Transverse colon (tissue), 4 donors: Measurements from ENCODE around the gene COL20A1. TPM values are rescaled to one million over a fixed set of nuclear protein-coding genes. Genes with fewer than 3 reads are reported as not detected.

Experiments
- DNase-seq: peaks from one replicate; pipeline ENCODE4 v3.0.0-alpha.2; 2019
- H3K27ac ChIP-seq, 4 donors: fragments of 200-600 bp; sonication (generic); 2 replicates each; pipeline ENCODE4 v1.5.1; 2016 to 2018; ENCODE audit warnings: inconsistent platforms in 4 of 4
- H3K27me3 ChIP-seq: fragments of 200-600 bp; sonication (generic); 2 replicates; pipeline ENCODE4 v1.5.1; 2017; ENCODE audit warnings: inconsistent platforms
- H3K36me3 ChIP-seq, 4 donors: fragments of 200-600 bp; sonication (generic); 2 replicates each; pipeline ENCODE4 v1.5.1; 2017 to 2019; ENCODE audit warnings: inconsistent platforms in 4 of 4
- H3K4me1 ChIP-seq, 4 donors: fragments of 200-600 bp; sonication (generic); 2 replicates each; pipeline ENCODE4 v1.5.1; 2017 to 2020; ENCODE audit warnings: inconsistent platforms in 4 of 4
- H3K4me3 ChIP-seq, 4 donors: fragments of 200-600 bp; sonication (generic); 1 replicate in 1 of 4; 2 replicates in 3 of 4; pipeline versions ENCODE4 v1.5.1 to v1.6.1; 2017 to 2019; ENCODE audit warnings: inconsistent platforms in 4 of 4
- H3K9me3 ChIP-seq, 2 donors: fragments of 200-600 bp; sonication (generic); 2 replicates each; pipeline ENCODE4 v1.5.1; 2017 to 2019; ENCODE audit warnings: inconsistent platforms in 2 of 2
- EP300 ChIP-seq: sonication (generic); formaldehyde crosslinking; IDR thresholded peaks from one replicate; pipeline ENCODE4 v1.6.1; 2017; ENCODE audit warnings: antibody characterized with exemption, low read depth
- POLR2A ChIP-seq: fragments of 450-650 bp; IDR thresholded peaks from one replicate; pipeline ENCODE4 v1.6.1; 2016; ENCODE audit warnings: antibody characterized with exemption, mild to moderate bottlenecking, moderate library complexity
- POLR2AphosphoS5 ChIP-seq, 3 donors: sonication (generic); formaldehyde crosslinking; IDR thresholded peaks; one replicate each; pipeline ENCODE4 v1.6.1; 2016; ENCODE audit warnings: antibody characterized with exemption in 3 of 3
- WGBS, 2 donors: methylation state at CpG; one replicate each; pipeline ENCODE4 v1.1.5; 2018; ENCODE audit warnings: low coverage in 1 of 2; 5-methylcytosine and 5-hydroxymethylcytosine counted together
- in situ Hi-C, 4 donors: fragments of 200-750 bp; cut with MboI; loops; one replicate each; pipeline versions ENCODE4 v1.15.0 to v1.15.1; 2017; ENCODE audit warnings: low sequenced_read_pairs in 3 of 4, low pct_ligation_motif_present in 1 of 4, low pct_unique_long_range_greater_than_20kb in 1 of 4
- intact Hi-C: fragments of 100-400 bp; cut with DNase I; formaldehyde crosslinking; loops from one replicate; pipeline ENCODE4 v1.15.1; 2023; ENCODE audit warnings: low total_unique reads
- total RNA-seq, 4 donors: library from RNA; depleted of rRNA; stranded (reverse); fragments of >200 nt; gene quantifications; one replicate each; pipeline ENCODE4 v1.1.0, GENCODE V29; 2016
- TF ChIP-seq, protein P1 (sequence below), 5 experiments: fragments of 200-600 bp in 3 of 5; fragments of 450-650 bp in 2 of 5; sonication (generic) in 3 of 5; IDR thresholded peaks; 1 replicate in 2 of 5; 2 replicates in 3 of 5; pipeline ENCODE4 v1.5.1; 2016 to 2017; ENCODE audit warnings: antibody characterized with exemption in 5 of 5, inconsistent platforms in 3 of 5, mild to moderate bottlenecking in 2 of 5, moderate library complexity in 1 of 5

COL20A1 gene
- total RNA-seq, 4 donors from 2014 or later: 43.8 TPM; not detected in 3

DNA sequence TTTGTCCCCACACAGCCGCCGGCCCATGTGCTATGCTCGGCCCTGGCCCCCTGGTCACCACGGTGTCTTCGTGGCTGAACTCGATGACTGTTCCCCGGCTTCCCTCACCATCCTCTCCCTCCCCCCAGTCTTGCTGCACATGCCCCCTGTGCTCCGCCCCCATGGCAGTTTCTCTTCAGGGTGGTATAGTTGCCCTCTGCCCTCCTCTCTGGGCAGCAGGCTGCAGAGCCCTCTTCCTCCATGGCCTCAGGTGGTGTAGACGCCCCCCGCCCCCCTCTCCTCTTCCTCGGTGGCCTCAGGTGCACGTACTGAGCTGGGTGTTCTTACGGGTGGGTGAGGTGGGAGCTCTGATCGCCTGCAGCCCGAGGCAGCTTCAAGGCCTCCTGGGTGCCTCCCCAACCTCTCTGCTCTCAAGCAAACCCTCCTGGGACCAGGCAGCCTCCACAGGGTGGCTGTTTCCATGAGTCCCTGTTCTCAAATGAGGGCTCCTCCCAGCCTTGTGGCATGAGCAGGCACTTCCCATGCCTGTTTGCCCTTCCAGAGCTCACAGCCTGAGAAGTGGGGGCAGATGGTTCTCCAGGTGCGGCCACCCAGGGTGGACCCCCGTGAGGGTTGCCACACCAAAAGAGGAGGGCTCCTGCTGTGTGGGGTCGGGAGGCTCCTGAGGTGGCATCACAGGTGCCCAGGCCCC lies 24.8 kb downstream of the COL20A1 start:
- 71% methylated on average over 18 of the region's 18 CpGs; no CpG with 5 or more reads in 1 of the 2 donors for WGBS, 2 donors
- TF ChIP-seq, protein P1, sequence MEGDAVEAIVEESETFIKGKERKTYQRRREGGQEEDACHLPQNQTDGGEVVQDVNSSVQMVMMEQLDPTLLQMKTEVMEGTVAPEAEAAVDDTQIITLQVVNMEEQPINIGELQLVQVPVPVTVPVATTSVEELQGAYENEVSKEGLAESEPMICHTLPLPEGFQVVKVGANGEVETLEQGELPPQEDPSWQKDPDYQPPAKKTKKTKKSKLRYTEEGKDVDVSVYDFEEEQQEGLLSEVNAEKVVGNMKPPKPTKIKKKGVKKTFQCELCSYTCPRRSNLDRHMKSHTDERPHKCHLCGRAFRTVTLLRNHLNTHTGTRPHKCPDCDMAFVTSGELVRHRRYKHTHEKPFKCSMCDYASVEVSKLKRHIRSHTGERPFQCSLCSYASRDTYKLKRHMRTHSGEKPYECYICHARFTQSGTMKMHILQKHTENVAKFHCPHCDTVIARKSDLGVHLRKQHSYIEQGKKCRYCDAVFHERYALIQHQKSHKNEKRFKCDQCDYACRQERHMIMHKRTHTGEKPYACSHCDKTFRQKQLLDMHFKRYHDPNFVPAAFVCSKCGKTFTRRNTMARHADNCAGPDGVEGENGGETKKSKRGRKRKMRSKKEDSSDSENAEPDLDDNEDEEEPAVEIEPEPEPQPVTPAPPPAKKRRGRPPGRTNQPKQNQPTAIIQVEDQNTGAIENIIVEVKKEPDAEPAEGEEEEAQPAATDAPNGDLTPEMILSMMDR (IDR thresholded peaks at IDR 0.05): no peak
- H3K27ac ChIP-seq: no peak overlapping the region
- no peak overlapping the region for H3K4me3 ChIP-seq
- no peaks in the 10 kb centered on the region for H3K9me3 ChIP-seq
- no peak for DNase-seq
- H3K4me1 ChIP-seq: no peaks in the 10 kb centered on the region
- intact Hi-C loops: no loop called here
- in situ Hi-C loops: no loop called here
- H3K27me3 ChIP-seq: peaks cover 8% of the 10 kb centered on the region
- no peaks in the 10 kb centered on the region for H3K36me3 ChIP-seq

DNA sequence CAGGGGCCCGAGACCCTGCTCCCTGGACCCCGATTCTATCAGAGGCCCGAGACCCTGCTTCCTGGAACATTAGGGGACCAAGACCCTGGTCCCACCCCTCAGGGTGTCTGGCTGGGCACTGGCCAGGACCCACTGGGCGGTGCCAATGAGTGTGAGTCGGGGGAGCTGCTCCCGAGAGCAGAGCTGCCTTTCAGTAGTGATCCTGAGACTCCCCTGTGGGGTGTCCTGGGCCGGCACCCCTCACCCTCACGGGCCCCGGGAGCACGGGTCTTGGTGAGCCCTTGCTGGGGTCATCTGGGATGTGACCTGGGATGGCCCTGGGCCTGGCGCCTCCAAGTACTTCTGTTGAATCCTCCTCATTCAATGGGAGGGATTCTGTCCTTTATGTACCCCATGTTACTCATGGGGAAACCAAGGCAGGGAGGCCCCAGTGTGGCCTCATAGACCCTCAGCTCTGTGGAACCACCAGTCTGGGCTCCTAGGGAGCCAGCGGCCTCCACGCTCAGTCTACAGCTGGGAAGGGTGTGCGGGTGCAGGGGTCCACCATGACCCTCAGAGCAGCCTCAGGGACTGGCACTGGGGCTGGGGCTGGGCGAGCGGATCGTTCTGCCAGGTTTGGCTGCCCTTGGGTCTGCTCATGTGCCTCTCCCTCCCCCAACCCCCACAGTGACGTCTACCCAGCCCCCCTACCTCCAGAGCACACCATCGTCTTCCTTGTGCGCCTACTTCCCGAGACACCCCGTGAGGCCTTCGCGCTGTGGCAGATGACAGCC lies 25.6 kb downstream of the COL20A1 start:
- 89% methylated on average over 17 of the region's 24 CpGs; no CpG with 5 or more reads in 1 of the 2 donors for WGBS, 2 donors
- no peaks in the 10 kb centered on the region for H3K9me3 ChIP-seq
- peaks cover 8% of the 10 kb centered on the region for H3K27me3 ChIP-seq
- in situ Hi-C loops: no loop called here
- intact Hi-C loops: no loop called here
- no peak for DNase-seq
- H3K4me1 ChIP-seq: no peaks in the 10 kb centered on the region
- no peak overlapping the region for H3K4me3 ChIP-seq
- TF ChIP-seq, protein P1 (IDR thresholded peaks at IDR 0.05): no peak
- TF ChIP-seq EP300: no peak
- TF ChIP-seq POLR2A: no peak
- no peak overlapping the region for H3K27ac ChIP-seq
- no peaks in the 10 kb centered on the region for H3K36me3 ChIP-seq

DNA sequence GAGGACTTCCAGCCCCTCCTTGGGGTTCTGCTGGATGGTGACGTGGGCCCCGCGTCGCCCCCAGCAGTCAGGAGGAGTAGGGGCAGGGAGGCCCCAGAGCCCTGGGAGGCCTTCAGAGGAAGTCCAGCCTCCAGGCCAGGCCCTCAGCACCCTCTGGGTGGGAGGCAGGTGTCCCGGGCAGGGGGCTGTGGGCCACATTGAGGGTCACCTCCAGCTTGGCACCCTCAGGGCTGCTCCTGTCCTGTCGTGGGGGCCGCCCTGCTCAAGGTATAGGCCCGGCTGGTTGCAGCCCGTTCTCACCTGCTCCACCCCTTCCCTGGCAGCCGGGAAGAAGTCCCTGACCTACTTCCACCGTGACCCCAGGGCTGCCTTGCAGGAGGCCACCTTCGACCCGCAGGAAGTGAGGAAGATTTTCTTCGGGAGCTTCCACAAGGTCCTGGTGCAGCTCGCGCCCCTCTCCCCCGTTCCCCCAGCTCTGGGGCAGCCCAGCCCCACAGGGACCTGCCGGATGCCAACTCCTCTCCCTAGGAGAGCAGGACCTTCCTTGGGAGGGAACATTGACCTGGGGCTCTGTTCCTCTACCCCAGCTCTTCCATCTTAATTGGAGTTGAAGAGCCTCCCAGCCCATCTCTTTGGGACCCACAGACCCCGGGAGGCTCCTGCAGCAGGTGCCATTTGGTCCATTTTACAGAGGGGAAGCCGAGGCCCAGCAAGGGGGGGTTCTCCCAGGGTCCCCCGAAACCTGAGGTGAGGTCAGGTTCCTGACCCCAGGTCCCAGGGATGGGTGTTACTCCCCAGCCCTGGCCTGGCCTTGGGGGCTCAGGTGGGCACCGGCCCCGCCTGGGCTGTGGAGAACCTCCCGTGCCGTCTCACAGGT lies 26.4 kb downstream of the COL20A1 start:
- no peaks in the 10 kb centered on the region for H3K4me1 ChIP-seq
- intact Hi-C loops (no loop called here), in situ Hi-C loops (no loop called here)
- peaks cover 8% of the 10 kb centered on the region for H3K27me3 ChIP-seq
- H3K27ac ChIP-seq: no peak overlapping the region
- no peak overlapping the region for H3K4me3 ChIP-seq
- H3K36me3 ChIP-seq: no peaks in the 10 kb centered on the region
- no peaks in the 10 kb centered on the region for H3K9me3 ChIP-seq
- WGBS, 2 donors: 45 to 70% methylated on average over 5 to 21 of the region's 25 CpGs
- DNase-seq: no peak
- TF ChIP-seq, protein P1 (IDR thresholded peaks at IDR 0.05): no peak
- no peak for TF ChIP-seq POLR2AphosphoS5 (IDR thresholded peaks at IDR 0.05)
- no peak for TF ChIP-seq EP300
- no peak for TF ChIP-seq POLR2A

DNA sequence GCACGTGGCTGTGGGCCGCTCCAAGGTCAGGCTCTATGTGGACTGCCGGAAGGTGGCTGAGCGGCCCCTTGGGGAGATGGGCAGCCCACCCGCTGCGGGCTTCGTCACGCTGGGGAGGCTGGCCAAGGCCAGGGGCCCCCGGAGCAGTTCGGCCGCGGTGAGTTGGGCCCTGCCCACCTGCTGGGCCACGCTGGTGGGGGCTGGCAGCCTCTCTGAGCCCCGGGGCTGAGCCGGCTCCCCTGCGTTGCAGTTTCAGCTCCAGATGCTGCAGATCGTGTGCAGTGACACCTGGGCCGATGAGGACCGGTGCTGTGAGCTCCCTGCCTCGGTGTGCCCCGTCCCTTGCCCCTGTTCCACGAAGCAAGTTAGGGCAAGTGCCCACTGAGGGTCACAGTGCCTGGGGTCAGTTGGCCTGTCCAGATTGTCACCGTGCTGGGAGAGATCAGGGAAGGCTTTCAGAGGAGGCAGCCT lies 27.1 kb downstream of the COL20A1 start:
- Histone ChIP-seq H3K4me3 (no peak overlapping the region), H3K27me3 (peaks cover 11% of the 10 kb centered on the region), H3K36me3 (no peaks in the 10 kb centered on the region), H3K27ac (no peak overlapping the region), H3K9me3 (no peaks in the 10 kb centered on the region), H3K4me1 (no peaks in the 10 kb centered on the region)
- DNase-seq: no peak
- no peak for TF ChIP-seq EP300
- TF ChIP-seq POLR2AphosphoS5 (IDR thresholded peaks at IDR 0.05): no peak
- TF ChIP-seq POLR2A: no peak
- in situ Hi-C loops (no loop called here), intact Hi-C loops (no loop called here)
- WGBS, 2 donors: 75% methylated on average over 7 of the region's 23 CpGs; no CpG with 5 or more reads in 1 of the 2 donors
